ENCODE data around the gene ETV3. TPM values are rescaled to one million over a fixed set of nuclear protein-coding genes. Genes with fewer than 3 reads are reported as not detected.

ETV3 gene
- total RNA-seq, 1 donor from 2014 or later = 16.4 TPM

- intact Hi-C loops (cut with DNase I) = no loop called here
- ATAC-seq (ENCODE audit: poor library complexity) (no peak), DNase-seq (no peak)
These were observed 21.5 kb downstream of the ETV3 start for GRCh38 chr1:157116737-157117103.

GRCh38 chr1:157115851-157116736, 22.1 kb downstream of the ETV3 start:
- ATAC-seq (ENCODE audit: poor library complexity) = no peak
- DNase-seq = no peak
- intact Hi-C loops (cut with DNase I) = no loop called here

GRCh38 chr1:157115429-157115838, 22.8 kb downstream of the ETV3 start:
- ATAC-seq (ENCODE audit: poor library complexity) = no peak
- intact Hi-C loops (cut with DNase I) = no loop called here
- no peak for DNase-seq

- no peak for DNase-seq
- intact Hi-C loops (cut with DNase I) = no loop called here
- ATAC-seq (ENCODE audit: poor library complexity) = no peak
These were observed 23.7 kb downstream of the ETV3 start for GRCh38 chr1:157114183-157115121.

- no peak for ATAC-seq (ENCODE audit: poor library complexity)
- intact Hi-C loops (cut with DNase I) = no loop called here
- no peak for DNase-seq
These were observed 24.6 kb downstream of the ETV3 start for GRCh38 chr1:157113631-157114030.

- peak; percentile 52 for DNase-seq
- peak; percentile 41 for ATAC-seq (ENCODE audit: poor library complexity)
- intact Hi-C loops (cut with DNase I) = no loop called here
These were observed 25.1 kb downstream of the ETV3 start for GRCh38 chr1:157113106-157113505.

GRCh38 chr1:157112186-157112867, 25.9 kb downstream of the ETV3 start:
- ATAC-seq (ENCODE audit: poor library complexity) (no peak), DNase-seq (no peak)
- intact Hi-C loops (cut with DNase I) = no loop called here

- DNase-seq (no peak), ATAC-seq (ENCODE audit: poor library complexity) (no peak)
- intact Hi-C loops (cut with DNase I) = no loop called here
These were observed 26.6 kb downstream of the ETV3 start for GRCh38 chr1:157111396-157112165.

- no peak for ATAC-seq (ENCODE audit: poor library complexity)
- DNase-seq = no peak
- intact Hi-C loops (cut with DNase I) = no loop called here
These were observed 27.5 kb downstream of the ETV3 start for GRCh38 chr1:157110686-157111085.

- no peak for ATAC-seq (ENCODE audit: poor library complexity)
- no peak for DNase-seq
- intact Hi-C loops (cut with DNase I) = no loop called here
These were observed 28.2 kb downstream of the ETV3 start for GRCh38 chr1:157110003-157110402.

- intact Hi-C loops (cut with DNase I) = no loop called here
- no peak for ATAC-seq (ENCODE audit: poor library complexity)
These were observed 29.7 kb downstream of the ETV3 start for GRCh38 chr1:157108448-157108847.

GRCh38 chr1:157107702-157108101, 30.5 kb downstream of the ETV3 start:
- ATAC-seq (ENCODE audit: poor library complexity) = no peak
- DNase-seq = no peak
- intact Hi-C loops (cut with DNase I) = no loop called here

More at GRCh38 chr1:157108448-157108847, 29.7 kb downstream of the ETV3 start:
- DNase-seq = no peak

- no peak for ATAC-seq (ENCODE audit: poor library complexity)
- no peak for DNase-seq
- intact Hi-C loops (cut with DNase I) = no loop called here
These were observed 31.4 kb downstream of the ETV3 start for GRCh38 chr1:157106813-157107189.

GRCh38 chr1:157105988-157106812, 32.0 kb downstream of the ETV3 start:
- DNase-seq = no peak
- intact Hi-C loops (cut with DNase I) = no loop called here
- peak; percentile 66 for ATAC-seq (ENCODE audit: poor library complexity)

- intact Hi-C loops (cut with DNase I) = no loop called here
- DNase-seq (no peak), ATAC-seq (ENCODE audit: poor library complexity) (no peak)
These were observed 32.8 kb downstream of the ETV3 start for GRCh38 chr1:157105298-157105987.

GRCh38 chr1:157104598-157105293, 33.4 kb downstream of the ETV3 start:
- ATAC-seq (ENCODE audit: poor library complexity) = no peak
- intact Hi-C loops (cut with DNase I) = no loop called here
- no peak for DNase-seq
